HepG2 (cell line): ENCODE results near the gene PELI3. TPM values are rescaled to one million over a fixed set of nuclear protein-coding genes. Genes with fewer than 3 reads are reported as not detected.

Source experiments
- CCDC6 ChIP-seq: sonication (generic); formaldehyde crosslinking; IDR thresholded peaks from 2 replicates; pipeline ENCODE4 v1.8.1; 2022; ENCODE audit warnings: mild to moderate bottlenecking, missing genetic modification reagents, moderate library complexity
- DMAP1 ChIP-seq: IDR thresholded peaks from 2 replicates; pipeline ENCODE4 v1.6.1; 2016
- FOXA1 ChIP-seq, 2 experiments: fragments of 450-650 bp in 1 of 2; sonication (generic) in 1 of 2; formaldehyde crosslinking in 1 of 2; IDR thresholded peaks; 2 replicates each; pipeline versions ENCODE4 v1.4.0 to v1.6.1; 2016 to 2020; ENCODE audit warnings: missing genetic modification reagents in 1 of 2
- GFI1 ChIP-seq: sonication (generic); formaldehyde crosslinking; IDR thresholded peaks from 2 replicates; pipeline ENCODE4 v1.5.0; 2020; ENCODE audit warnings: missing genetic modification reagents, mild to moderate bottlenecking, borderline replicate concordance
- HINFP ChIP-seq: sonication (generic); formaldehyde crosslinking; IDR thresholded peaks from 2 replicates; pipeline ENCODE4 v1.4.0; 2020; ENCODE audit warnings: low read depth, mild to moderate bottlenecking, missing genetic modification reagents
- KLF15 ChIP-seq: sonication (generic); formaldehyde crosslinking; IDR thresholded peaks from 2 replicates; pipeline ENCODE4 v1.8.1; 2023; ENCODE audit warnings: borderline replicate concordance, mild to moderate bottlenecking, inconsistent platforms, missing genetic modification reagents, mixed read lengths
- MAX ChIP-seq: IDR thresholded peaks from 2 replicates; pipeline ENCODE4 v1.6.1; 2012; ENCODE audit warnings: inconsistent platforms
- NRL ChIP-seq: sonication (generic); formaldehyde crosslinking; IDR thresholded peaks from 2 replicates; pipeline ENCODE4 v1.5.0; 2020; ENCODE audit warnings: missing genetic modification reagents, mild to moderate bottlenecking, moderate library complexity, borderline replicate concordance
- POGK ChIP-seq: sonication (generic); formaldehyde crosslinking; conservative IDR thresholded peaks from 2 replicates; pipeline ENCODE4 v1.8.0; 2022; ENCODE audit warnings: mild to moderate bottlenecking, moderate library complexity, missing genetic modification reagents
- RARG ChIP-seq: sonication (generic); formaldehyde crosslinking; IDR thresholded peaks from 2 replicates; pipeline ENCODE4 v1.4.0; 2020; ENCODE audit warnings: low read depth, mild to moderate bottlenecking, missing genetic modification reagents
- SMARCE1 ChIP-seq: fragments of 450-650 bp; IDR thresholded peaks from 2 replicates; pipeline ENCODE4 v1.6.1; 2017; ENCODE audit warnings: borderline replicate concordance
- SPEN ChIP-seq: sonication (generic); formaldehyde crosslinking; IDR thresholded peaks from 2 replicates; pipeline ENCODE4 v1.5.1; 2020; ENCODE audit warnings: low read depth, mild to moderate bottlenecking, missing genetic modification reagents
- THYN1 ChIP-seq: sonication (generic); formaldehyde crosslinking; IDR thresholded peaks from 2 replicates; pipeline ENCODE4 v1.8.1; 2023; ENCODE audit warnings: low read depth, mild to moderate bottlenecking, moderate library complexity, missing genetic modification reagents, borderline replicate concordance
- TOE1 ChIP-seq: sonication (generic); formaldehyde crosslinking; IDR thresholded peaks from 2 replicates; pipeline ENCODE4 v1.4.0; 2020; ENCODE audit warnings: mild to moderate bottlenecking, missing genetic modification reagents
- XBP1 ChIP-seq: sonication (generic); formaldehyde crosslinking; IDR thresholded peaks from 2 replicates; pipeline ENCODE4 v1.5.0; 2020; ENCODE audit warnings: missing genetic modification reagents
- ZBTB14 ChIP-seq: sonication (generic); formaldehyde crosslinking; IDR thresholded peaks from 2 replicates; pipeline ENCODE4 v1.4.0; 2020; ENCODE audit warnings: missing genetic modification reagents
- ZNF275 ChIP-seq: sonication (generic); formaldehyde crosslinking; IDR thresholded peaks from 2 replicates; pipeline ENCODE4 v1.8.0; 2022; ENCODE audit warnings: missing genetic modification reagents, mild to moderate bottlenecking, inconsistent platforms, borderline replicate concordance
- ZNF33A ChIP-seq: sonication (generic); formaldehyde crosslinking; IDR thresholded peaks from 2 replicates; pipeline ENCODE4 v1.5.1; 2020; ENCODE audit warnings: missing genetic modification reagents, mild to moderate bottlenecking, moderate library complexity, borderline replicate concordance
- ZNF33B ChIP-seq: sonication (generic); formaldehyde crosslinking; IDR thresholded peaks from 2 replicates; pipeline ENCODE4 v1.5.1; 2020; ENCODE audit warnings: mild to moderate bottlenecking, missing genetic modification reagents
- ZNF616 ChIP-seq: sonication (generic); formaldehyde crosslinking; IDR thresholded peaks from 2 replicates; pipeline ENCODE4 v1.5.0; 2020; ENCODE audit warnings: low read depth, mild to moderate bottlenecking, missing genetic modification reagents
- ZNF747 ChIP-seq: sonication (generic); formaldehyde crosslinking; IDR thresholded peaks from 2 replicates; pipeline ENCODE4 v1.8.1; 2023; ENCODE audit warnings: missing genetic modification reagents, mild to moderate bottlenecking, borderline replicate concordance
- ZNF816 ChIP-seq: sonication (generic); formaldehyde crosslinking; IDR thresholded peaks from 2 replicates; pipeline ENCODE4 v1.8.0; 2022; ENCODE audit warnings: missing genetic modification reagents, mild to moderate bottlenecking, borderline replicate concordance
- polyA plus RNA-seq, 8 experiments: library from polyadenylated mRNA; depleted of rRNA in 3 of 8; stranded (reverse) in 7 of 8; unstranded in 1 of 8; fragments of >200 nt; fragmentation: Illumina TruSeq in 4 of 8; extraction: Trizol in 4 of 8; gene quantifications; 2 replicates each; pipeline versions ENCODE4 v1.2.1 to v1.2.3, GENCODE V29; 2011 to 2016; ENCODE audit warnings: low read depth in 4 of 8, missing spikeins in 1 of 8, mixed read lengths in 1 of 8; ENCODE audit not compliant: insufficient read depth in 1 of 8
- total RNA-seq, 5 experiments: library from RNA; depleted of rRNA; stranded (reverse); fragments of >200 nt; fragmentation: Illumina TruSeq; extraction: Trizol; gene quantifications; 2 replicates each; pipeline ENCODE4 v1.2.3, GENCODE V29; 2016; ENCODE audit warnings: low read depth in 1 of 5

PELI3 gene
- total and polyA plus RNA-seq, 2 of the 13 experiments (the other 11 are each of a cell fraction or from before 2014, with no cell fraction given), result 2.0 to 4.0 TPM

GRCh38 chr11:66510271-66510989, 43.7 kb downstream of the PELI3 start, which contains the start of gene BBS1 (continued):
- TF ChIP-seq THYN1 (CRISPR knock-in tag) (no peak), ZNF816 (CRISPR knock-in tag) (peak; percentile 79; the same call in 1 of the 2 replicates), ZNF275 (CRISPR knock-in tag) (0 out of 2 replicates have a peak, but pooled peaks have one; percentile 57), POGK (CRISPR knock-in tag) (peak; percentile 63; the same call in 1 of the 2 replicates), GFI1 (no peak), ZBTB14 (CRISPR knock-in tag) (peak; percentile 51; the same call in 1 of the 2 replicates), ZNF33A (CRISPR knock-in tag) (0 out of 2 replicates have a peak, but pooled peaks have one; percentile 19), MAX (peak; percentile 76), CCDC6 (CRISPR knock-in tag) (peak; percentile 82; the same call in 1 of the 2 replicates), RARG (CRISPR knock-in tag) (no peak), HINFP (CRISPR knock-in tag) (peak; percentile 34; the same call in 1 of the 2 replicates), DMAP1 (CRISPR knock-in tag) (peak; percentile 54; the same call in 1 of the 2 replicates), FOXA1 (IDR thresholded peaks at IDR 0.05) (no peak), FOXA1 (CRISPR knock-in tag; IDR thresholded peaks at IDR 0.05) (peak; percentile 38), TOE1 (CRISPR knock-in tag) (no peak), NRL (CRISPR knock-in tag) (peak; percentile 43; the same call in 1 of the 2 replicates), XBP1 (CRISPR knock-in tag) (no peak), ZNF33B (CRISPR knock-in tag) (no peak), SMARCE1 (no peak), ZNF616 (no peak), ZNF747 (CRISPR knock-in tag) (peak; percentile 66; the same call in 1 of the 2 replicates), SPEN (CRISPR knock-in tag) (peak; percentile 88), KLF15 (CRISPR knock-in tag) (0 out of 2 replicates have a peak, but pooled peaks have one; percentile 17)
